GM04504 (cell line): ENCODE measurements around the gene ABHD16A.
A peak's percentile ranks its signal among the peaks of the same experiment; 100 is the strongest.

Experiments
- DNase-seq: peaks from one replicate; pipeline ENCODE4 v3.0.0-alpha.2; 2012; ENCODE audit warnings: low read depth

The ABHD16A gene

GRCh38 chr6:31730631-31731086 is 27.5 kb upstream of the ABHD16A start:
- no peak for DNase-seq

GRCh38 chr6:31729979-31730630 is 27.0 kb upstream of the ABHD16A start:
- DNase-seq = peak; percentile 79

GRCh38 chr6:31729515-31729978 is 26.4 kb upstream of the ABHD16A start:
- DNase-seq = peak; percentile 84

- no peak for DNase-seq
These were observed 25.8 kb upstream of the ABHD16A start, which contains the start of gene DDAH2 for GRCh38 chr6:31728767-31729514. Gene DDAH2, minus strand, starts transcription at chr6:31729299. Its CDS starts 138 bp downstream, at chr6:31729161.

GRCh38 chr6:31727717-31728671 is 24.9 kb upstream of the ABHD16A start:
- no peak for DNase-seq

GRCh38 chr6:31727034-31727716 is 24.1 kb upstream of the ABHD16A start:
- no peak for DNase-seq

- DNase-seq = no peak
These were observed 22.6 kb upstream of the ABHD16A start for GRCh38 chr6:31725502-31726350.

GRCh38 chr6:31723980-31724691 is 21.0 kb upstream of the ABHD16A start:
- DNase-seq = no peak

- no peak for DNase-seq
These were observed 20.3 kb upstream of the ABHD16A start, which contains the start of gene MPIG6B for GRCh38 chr6:31723245-31723979. Gene MPIG6B, plus strand, starts transcription at chr6:31723373. Its CDS starts 11 bp downstream, at chr6:31723384.

- DNase-seq = no peak
These were observed 19.0 kb upstream of the ABHD16A start for GRCh38 chr6:31722173-31722572.

- DNase-seq = no peak
These were observed 18.4 kb upstream of the ABHD16A start, which contains the start of gene LY6G6C for GRCh38 chr6:31721351-31722020. Gene LY6G6C, minus strand, starts transcription at chr6:31721746. Its CDS starts 67 bp downstream, at chr6:31721679.

GRCh38 chr6:31720196-31720770 is 17.2 kb upstream of the ABHD16A start:
- no peak for DNase-seq

- no peak for DNase-seq
These were observed 15.9 kb upstream of the ABHD16A start for GRCh38 chr6:31719001-31719400.

- no peak for DNase-seq
These were observed 15.1 kb upstream of the ABHD16A start for GRCh38 chr6:31718265-31718664.

GRCh38 chr6:31717499-31718222 is 14.5 kb upstream of the ABHD16A start:
- DNase-seq = no peak

- DNase-seq = no peak
These were observed 12.2 kb upstream of the ABHD16A start, which contains the start of gene LY6G6D for GRCh38 chr6:31715022-31715958. Gene LY6G6D, plus strand, starts transcription at chr6:31715348. Its CDS starts 8 bp downstream, at chr6:31715356.
